HepG2 (cell line): ENCODE results near the gene TM4SF18. TPM values are rescaled to one million over a fixed set of nuclear protein-coding genes. Genes with fewer than 3 reads are reported as not detected.

Source experiments
- CENPT ChIP-seq: sonication (generic); formaldehyde crosslinking; IDR thresholded peaks from 2 replicates; pipeline ENCODE4 v1.8.0; 2022; ENCODE audit warnings: low read depth, mild to moderate bottlenecking, moderate library complexity, missing genetic modification reagents
- HDAC1 ChIP-seq: sonication (generic); formaldehyde crosslinking; IDR thresholded peaks from 2 replicates; pipeline ENCODE4 v1.5.1; 2020; ENCODE audit warnings: mild to moderate bottlenecking, missing genetic modification reagents
- KDM5A ChIP-seq: fragments of 200-600 bp; sonication (generic); IDR thresholded peaks from 2 replicates; pipeline ENCODE4 v1.7.0; 2018; ENCODE audit warnings: antibody characterized with exemption, mild to moderate bottlenecking, low read length, borderline replicate concordance
- MIER2 ChIP-seq: IDR thresholded peaks from 2 replicates; pipeline ENCODE4 v1.6.1; 2016; ENCODE audit warnings: missing biosample characterization, missing genetic modification reagents
- NCOR1 ChIP-seq: fragments of 200-600 bp; sonication (generic); IDR thresholded peaks from 2 replicates; pipeline ENCODE4 v1.7.0; 2017; ENCODE audit warnings: antibody characterized with exemption, low read length, borderline replicate concordance
- RAD51 ChIP-seq: fragments of 450-650 bp; IDR thresholded peaks from 2 replicates; pipeline ENCODE4 v1.6.1; 2016; ENCODE audit warnings: borderline replicate concordance
- RARA ChIP-seq: IDR thresholded peaks from 2 replicates; pipeline ENCODE4 v1.6.1; 2016; ENCODE audit warnings: missing genetic modification reagents, missing compliant biosample characterization
- RCOR2 ChIP-seq: IDR thresholded peaks from 2 replicates; pipeline ENCODE4 v1.6.1; 2016; ENCODE audit warnings: missing biosample characterization, missing genetic modification reagents
- SP5 ChIP-seq: IDR thresholded peaks from 2 replicates; pipeline ENCODE4 v1.6.1; 2016; ENCODE audit warnings: low read depth, borderline replicate concordance
- ZKSCAN1 ChIP-seq: fragments of 150-350 bp; IDR thresholded peaks from 2 replicates; pipeline ENCODE4 v1.6.1; 2014; ENCODE audit warnings: low read length
- ZNF12 ChIP-seq: sonication (generic); formaldehyde crosslinking; IDR thresholded peaks from 2 replicates; pipeline ENCODE4 v1.5.0; 2020; ENCODE audit warnings: missing genetic modification reagents
- ZNF24 ChIP-seq: fragments of 450-650 bp; IDR thresholded peaks from 2 replicates; pipeline ENCODE4 v1.6.1; 2017; ENCODE audit warnings: antibody characterized with exemption, mild to moderate bottlenecking
- ZNF724P ChIP-seq: sonication (generic); formaldehyde crosslinking; IDR thresholded peaks from 2 replicates; pipeline ENCODE4 v1.8.0; 2022; ENCODE audit warnings: missing genetic modification reagents, borderline replicate concordance
- ZNF768 ChIP-seq: sonication (generic); formaldehyde crosslinking; IDR thresholded peaks from 2 replicates; pipeline ENCODE4 v1.4.0; 2020; ENCODE audit warnings: missing genetic modification reagents
- ZNF878 ChIP-seq: sonication (generic); formaldehyde crosslinking; IDR thresholded peaks from 2 replicates; pipeline ENCODE4 v1.8.1; 2023; ENCODE audit warnings: mild to moderate bottlenecking, missing genetic modification reagents, moderate library complexity
- polyA plus RNA-seq, 8 experiments: library from polyadenylated mRNA; depleted of rRNA in 3 of 8; stranded (reverse) in 7 of 8; unstranded in 1 of 8; fragments of >200 nt; fragmentation: Illumina TruSeq in 4 of 8; extraction: Trizol in 4 of 8; gene quantifications; 2 replicates each; pipeline versions ENCODE4 v1.2.1 to v1.2.3, GENCODE V29; 2011 to 2016; ENCODE audit warnings: low read depth in 4 of 8, missing spikeins in 1 of 8, mixed read lengths in 1 of 8; ENCODE audit not compliant: insufficient read depth in 1 of 8
- total RNA-seq, 5 experiments: library from RNA; depleted of rRNA; stranded (reverse); fragments of >200 nt; fragmentation: Illumina TruSeq; extraction: Trizol; gene quantifications; 2 replicates each; pipeline ENCODE4 v1.2.3, GENCODE V29; 2016; ENCODE audit warnings: low read depth in 1 of 5
- TF ChIP-seq, protein P1 (sequence below): sonication (generic); formaldehyde crosslinking; IDR thresholded peaks from 2 replicates; pipeline ENCODE4 v1.5.1; 2020; ENCODE audit warnings: mild to moderate bottlenecking, missing genetic modification reagents
- TF ChIP-seq, protein P2 (sequence below): sonication (generic); formaldehyde crosslinking; IDR thresholded peaks from 2 replicates; pipeline ENCODE4 v1.8.0; 2022; ENCODE audit warnings: low read depth, missing genetic modification reagents
- TF ChIP-seq, protein P3 (sequence below): IDR thresholded peaks from 2 replicates; pipeline ENCODE4 v1.6.1; 2016; ENCODE audit warnings: mild to moderate bottlenecking

TM4SF18 gene
- total and polyA plus RNA-seq, 2 of the 13 experiments (the other 11 are each of a cell fraction or from before 2014, with no cell fraction given): 0.15 TPM; not detected in 1

DNA sequence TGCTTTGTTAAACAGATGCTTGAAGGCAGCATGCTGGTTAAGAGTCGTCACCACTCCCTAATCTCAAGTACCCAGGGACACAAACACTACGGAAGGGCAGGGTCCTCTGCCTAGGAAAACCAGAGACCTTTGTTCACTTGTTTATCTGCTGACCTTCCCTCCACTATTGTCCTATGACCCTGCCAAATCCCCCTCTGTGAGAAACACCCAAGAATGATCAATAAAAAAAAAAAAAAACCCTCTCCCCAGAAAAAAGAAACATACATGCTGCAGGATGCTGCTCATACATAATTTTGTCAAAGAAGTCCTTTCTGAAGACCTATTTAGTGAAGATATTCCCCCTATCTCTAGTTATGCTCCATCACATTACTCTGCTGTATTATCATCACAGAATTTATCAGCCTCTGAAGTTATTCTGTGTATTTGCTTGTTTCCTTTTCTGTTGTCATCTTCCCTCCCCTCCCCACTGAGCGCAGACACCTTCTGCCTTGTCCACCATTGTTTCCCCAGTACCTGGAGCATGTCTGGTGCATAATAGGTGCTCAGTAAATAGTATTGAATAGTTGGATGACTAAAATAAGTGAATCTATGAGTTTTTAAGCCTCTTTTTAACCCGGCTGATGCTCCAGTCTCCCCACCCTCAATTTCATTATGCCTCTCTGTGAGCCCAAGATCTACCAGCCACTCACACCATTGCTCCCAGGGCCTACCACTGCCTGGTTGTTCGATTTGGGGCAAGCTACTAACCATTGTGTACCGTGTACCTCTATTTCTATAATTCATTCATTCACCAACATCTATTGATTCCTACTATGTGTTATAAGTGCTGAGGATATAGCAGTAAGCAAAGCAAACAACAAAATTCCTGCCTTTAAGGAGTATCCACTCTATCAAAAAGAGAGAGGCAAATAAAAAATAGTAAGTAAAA, 48.0 kb upstream of the TM4SF18 start (continued):
- TF ChIP-seq, protein P1, sequence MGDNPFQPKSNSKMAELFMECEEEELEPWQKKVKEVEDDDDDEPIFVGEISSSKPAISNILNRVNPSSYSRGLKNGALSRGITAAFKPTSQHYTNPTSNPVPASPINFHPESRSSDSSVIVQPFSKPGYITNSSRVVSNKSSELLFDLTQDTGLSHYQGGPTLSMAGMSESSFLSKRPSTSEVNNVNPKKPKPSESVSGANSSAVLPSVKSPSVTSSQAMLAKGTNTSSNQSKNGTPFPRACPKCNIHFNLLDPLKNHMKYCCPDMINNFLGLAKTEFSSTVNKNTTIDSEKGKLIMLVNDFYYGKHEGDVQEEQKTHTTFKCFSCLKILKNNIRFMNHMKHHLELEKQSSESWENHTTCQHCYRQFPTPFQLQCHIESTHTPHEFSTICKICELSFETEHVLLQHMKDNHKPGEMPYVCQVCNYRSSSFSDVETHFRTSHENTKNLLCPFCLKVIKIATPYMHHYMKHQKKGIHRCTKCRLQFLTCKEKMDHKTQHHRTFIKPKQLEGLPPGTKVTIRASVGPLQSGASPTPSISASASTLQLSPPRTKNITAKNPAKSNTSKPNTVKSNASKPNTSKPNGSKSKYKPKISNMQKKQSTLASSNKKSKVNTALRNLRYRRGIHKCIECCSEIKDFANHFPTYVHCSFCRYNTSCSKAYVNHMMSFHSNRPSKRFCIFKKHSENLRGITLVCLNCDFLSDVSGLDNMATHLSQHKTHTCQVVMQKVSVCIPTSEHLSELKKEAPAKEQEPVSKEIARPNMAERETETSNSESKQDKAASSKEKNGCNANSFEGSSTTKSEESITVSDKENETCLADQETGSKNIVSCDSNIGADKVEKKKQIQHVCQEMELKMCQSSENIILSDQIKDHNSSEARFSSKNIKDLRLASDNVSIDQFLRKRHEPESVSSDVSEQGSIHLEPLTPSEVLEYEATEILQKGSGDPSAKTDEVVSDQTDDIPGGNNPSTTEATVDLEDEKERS (CRISPR knock-in tag): peak; percentile 13; the same call in 1 of the 2 replicates
- TF ChIP-seq ZNF724P (no peak), MIER2 (CRISPR knock-in tag) (no peak), RAD51 (no peak), ZNF12 (no peak), KDM5A (no peak), NCOR1 (no peak), CENPT (no peak), ZNF878 (CRISPR knock-in tag) (no peak), HDAC1 (0 out of 2 replicates have a peak, but pooled peaks have one; percentile 33), ZKSCAN1 (0 out of 2 replicates have a peak, but pooled peaks have one; percentile 10), ZNF24 (no peak), RARA (peak; percentile 85), RCOR2 (CRISPR knock-in tag) (no peak), SP5 (CRISPR knock-in tag) (0 out of 2 replicates have a peak, but pooled peaks have one; percentile 30), ZNF768 (CRISPR knock-in tag) (no peak)
- TF ChIP-seq, protein P2, sequence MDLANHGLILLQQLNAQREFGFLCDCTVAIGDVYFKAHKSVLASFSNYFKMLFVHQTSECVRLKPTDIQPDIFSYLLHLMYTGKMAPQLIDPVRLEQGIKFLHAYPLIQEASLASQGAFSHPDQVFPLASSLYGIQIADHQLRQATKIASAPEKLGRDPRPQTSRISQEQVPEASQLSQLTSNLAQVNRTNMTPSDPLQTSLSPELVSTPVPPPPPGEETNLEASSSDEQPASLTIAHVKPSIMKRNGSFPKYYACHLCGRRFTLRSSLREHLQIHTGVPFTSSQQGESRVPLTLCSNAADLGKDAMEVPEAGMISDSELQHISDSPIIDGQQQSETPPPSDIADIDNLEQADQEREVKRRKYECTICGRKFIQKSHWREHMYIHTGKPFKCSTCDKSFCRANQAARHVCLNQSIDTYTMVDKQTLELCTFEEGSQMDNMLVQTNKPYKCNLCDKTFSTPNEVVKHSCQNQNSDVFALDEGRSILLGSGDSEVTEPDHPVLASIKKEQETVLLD (CRISPR knock-in tag): no peak
- TF ChIP-seq, protein P3, sequence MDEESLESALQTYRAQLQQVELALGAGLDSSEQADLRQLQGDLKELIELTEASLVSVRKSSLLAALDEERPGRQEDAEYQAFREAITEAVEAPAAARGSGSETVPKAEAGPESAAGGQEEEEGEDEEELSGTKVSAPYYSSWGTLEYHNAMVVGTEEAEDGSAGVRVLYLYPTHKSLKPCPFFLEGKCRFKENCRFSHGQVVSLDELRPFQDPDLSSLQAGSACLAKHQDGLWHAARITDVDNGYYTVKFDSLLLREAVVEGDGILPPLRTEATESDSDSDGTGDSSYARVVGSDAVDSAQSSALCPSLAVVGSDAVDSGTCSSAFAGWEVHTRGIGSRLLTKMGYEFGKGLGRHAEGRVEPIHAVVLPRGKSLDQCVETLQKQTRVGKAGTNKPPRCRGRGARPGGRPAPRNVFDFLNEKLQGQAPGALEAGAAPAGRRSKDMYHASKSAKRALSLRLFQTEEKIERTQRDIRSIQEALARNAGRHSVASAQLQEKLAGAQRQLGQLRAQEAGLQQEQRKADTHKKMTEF (CRISPR knock-in tag): peak; percentile 50; the same call in 1 of the 2 replicates
